ENCODE results near the gene EPHA6.
"Not testable (repeated sequence)": the region's sequence is repeated elsewhere in the genome, so short reads cannot be mapped to it uniquely, and the experiment has no call there.

Gene EPHA6

DNA sequence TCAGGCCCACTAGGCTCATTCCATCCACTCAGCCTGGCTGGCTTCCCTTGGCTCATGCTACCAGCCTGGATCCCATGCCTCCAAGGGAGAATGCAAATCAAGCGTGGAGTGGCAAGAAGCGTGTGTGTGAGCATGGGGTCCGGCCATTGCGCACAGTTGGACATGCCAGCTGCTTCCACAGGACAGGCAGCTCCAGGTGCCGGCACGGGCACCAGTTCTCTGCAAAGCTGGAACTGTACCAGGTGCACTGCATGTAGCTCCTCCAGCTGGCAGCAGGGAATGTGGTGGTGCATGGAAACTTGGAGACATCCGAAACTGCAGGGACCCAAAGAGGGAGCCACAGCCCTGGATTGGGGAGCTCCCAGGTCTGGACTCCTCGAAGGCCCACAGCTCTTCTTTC is 449.8 kb downstream of the EPHA6 start:
- CTCF ChIA-PET, result no interaction called here
- POLR2A ChIA-PET, result no interaction called here

DNA sequence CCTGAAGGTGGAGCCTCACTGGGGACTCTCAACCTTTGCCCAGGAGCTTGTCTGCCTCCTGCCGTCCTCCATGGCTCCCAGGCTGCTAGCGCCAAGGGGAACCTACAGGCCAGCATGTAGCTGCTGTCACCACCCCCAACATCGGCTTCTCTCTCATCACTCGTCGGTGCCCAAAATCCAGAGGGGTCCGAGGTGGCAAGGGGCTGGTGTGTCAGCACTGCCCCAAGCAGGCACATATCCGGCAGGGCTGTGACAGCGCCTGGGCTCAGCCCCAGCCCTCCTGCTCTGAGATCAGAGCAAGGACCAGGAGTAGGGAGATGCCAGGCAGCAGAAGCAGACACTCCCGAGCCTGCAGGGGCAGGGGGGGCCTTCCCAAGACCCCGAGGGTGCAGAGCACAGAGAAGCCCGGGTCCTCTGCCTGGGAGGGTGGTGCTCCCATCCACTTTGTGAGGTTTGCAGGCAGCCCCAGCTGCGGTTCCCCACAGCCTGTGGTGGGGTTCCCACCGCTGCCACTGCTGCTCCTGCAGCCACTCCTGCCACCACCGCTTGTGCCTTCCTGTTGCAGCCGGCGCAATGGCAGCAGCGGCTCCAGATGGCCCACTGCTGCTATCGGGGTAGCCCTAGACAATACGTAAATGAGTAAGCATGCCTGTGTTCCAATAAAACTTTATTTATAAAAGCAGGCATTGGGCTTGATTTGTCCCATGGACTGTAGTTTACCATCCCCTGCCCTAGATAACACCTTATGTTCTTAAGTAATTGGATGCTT is 451.0 kb downstream of the EPHA6 start:
- TF ChIP-seq SP1 (IDR thresholded peaks at IDR 0.05) (no peak), ARNT (IDR thresholded peaks at IDR 0.05) (no peak), FOXA1 (IDR thresholded peaks at IDR 0.05) (no peak), ELF4 (IDR thresholded peaks at IDR 0.05) (no peak), FOXM1 (IDR thresholded peaks at IDR 0.05; ENCODE audit: borderline replicate concordance) (no peak), BHLHE40 (IDR thresholded peaks at IDR 0.05; ENCODE audit: borderline replicate concordance) (no peak)
- TF ChIP-seq, protein P1, sequence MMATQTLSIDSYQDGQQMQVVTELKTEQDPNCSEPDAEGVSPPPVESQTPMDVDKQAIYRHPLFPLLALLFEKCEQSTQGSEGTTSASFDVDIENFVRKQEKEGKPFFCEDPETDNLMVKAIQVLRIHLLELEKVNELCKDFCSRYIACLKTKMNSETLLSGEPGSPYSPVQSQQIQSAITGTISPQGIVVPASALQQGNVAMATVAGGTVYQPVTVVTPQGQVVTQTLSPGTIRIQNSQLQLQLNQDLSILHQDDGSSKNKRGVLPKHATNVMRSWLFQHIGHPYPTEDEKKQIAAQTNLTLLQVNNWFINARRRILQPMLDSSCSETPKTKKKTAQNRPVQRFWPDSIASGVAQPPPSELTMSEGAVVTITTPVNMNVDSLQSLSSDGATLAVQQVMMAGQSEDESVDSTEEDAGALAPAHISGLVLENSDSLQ (IDR thresholded peaks at IDR 0.05), result no peak
- ChIA-PET CTCF (no interaction called here), POLR2A (no interaction called here)
- DNase-seq (ENCODE audit: extremely low spot score), result no peak

More for the DNA sequence above, 449.8 kb downstream of the EPHA6 start:
- TF ChIP-seq LEF1 (IDR thresholded peaks at IDR 0.05; ENCODE audit: borderline replicate concordance) (no peak), FOXM1 (IDR thresholded peaks at IDR 0.05; ENCODE audit: borderline replicate concordance) (no peak), HDGF (IDR thresholded peaks at IDR 0.05; ENCODE audit: borderline replicate concordance) (no peak), ELF4 (IDR thresholded peaks at IDR 0.05) (no peak), FOXK2 (IDR thresholded peaks at IDR 0.05) (no peak), SUZ12 (IDR thresholded peaks at IDR 0.05) (no peak), NFRKB (IDR thresholded peaks at IDR 0.05) (no peak), FOXA1 (IDR thresholded peaks at IDR 0.05) (no peak), ZNF384 (IDR thresholded peaks at IDR 0.05) (no peak), CTBP1 (IDR thresholded peaks at IDR 0.05; ENCODE audit: borderline replicate concordance) (no peak), BHLHE40 (IDR thresholded peaks at IDR 0.05; ENCODE audit: borderline replicate concordance) (no peak), L3MBTL2 (conservative IDR thresholded peaks at IDR 0.05) (no peak), ARNT (IDR thresholded peaks at IDR 0.05) (no peak), SP1 (IDR thresholded peaks at IDR 0.05) (no peak), TARDBP (IDR thresholded peaks at IDR 0.05) (no peak)
- TF ChIP-seq, protein P1 (IDR thresholded peaks at IDR 0.05), result no peak
- no peak for DNase-seq (ENCODE audit: extremely low spot score)

DNA sequence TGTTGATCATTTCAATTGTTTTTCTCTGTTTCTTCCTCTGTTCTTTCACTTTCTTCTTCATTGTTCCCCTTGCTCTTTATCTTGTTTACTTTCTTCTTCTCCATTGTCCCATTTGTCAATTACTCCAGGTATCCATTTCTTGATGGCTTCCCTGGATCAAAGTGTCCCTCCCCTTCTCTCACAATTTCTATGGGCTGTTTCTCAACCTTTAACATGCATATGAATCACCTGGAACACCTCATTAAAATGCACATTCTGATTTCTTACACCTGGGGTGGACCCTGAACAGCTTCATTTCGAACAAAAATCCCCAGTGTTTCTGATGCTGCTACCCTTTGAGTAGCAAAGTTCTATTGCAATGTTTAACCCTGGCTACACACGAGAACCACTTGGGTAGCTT is 454.8 kb downstream of the EPHA6 start:
- TF ChIP-seq ZNF384 (IDR thresholded peaks at IDR 0.05), result no peak
- TF ChIP-seq LEF1 (IDR thresholded peaks at IDR 0.05; ENCODE audit: borderline replicate concordance), result no peak
- TF ChIP-seq L3MBTL2 (conservative IDR thresholded peaks at IDR 0.05), result no peak
- CTCF ChIA-PET, result no interaction called here
- POLR2A ChIA-PET, result no interaction called here
- no peak for DNase-seq (ENCODE audit: extremely low spot score)

DNA sequence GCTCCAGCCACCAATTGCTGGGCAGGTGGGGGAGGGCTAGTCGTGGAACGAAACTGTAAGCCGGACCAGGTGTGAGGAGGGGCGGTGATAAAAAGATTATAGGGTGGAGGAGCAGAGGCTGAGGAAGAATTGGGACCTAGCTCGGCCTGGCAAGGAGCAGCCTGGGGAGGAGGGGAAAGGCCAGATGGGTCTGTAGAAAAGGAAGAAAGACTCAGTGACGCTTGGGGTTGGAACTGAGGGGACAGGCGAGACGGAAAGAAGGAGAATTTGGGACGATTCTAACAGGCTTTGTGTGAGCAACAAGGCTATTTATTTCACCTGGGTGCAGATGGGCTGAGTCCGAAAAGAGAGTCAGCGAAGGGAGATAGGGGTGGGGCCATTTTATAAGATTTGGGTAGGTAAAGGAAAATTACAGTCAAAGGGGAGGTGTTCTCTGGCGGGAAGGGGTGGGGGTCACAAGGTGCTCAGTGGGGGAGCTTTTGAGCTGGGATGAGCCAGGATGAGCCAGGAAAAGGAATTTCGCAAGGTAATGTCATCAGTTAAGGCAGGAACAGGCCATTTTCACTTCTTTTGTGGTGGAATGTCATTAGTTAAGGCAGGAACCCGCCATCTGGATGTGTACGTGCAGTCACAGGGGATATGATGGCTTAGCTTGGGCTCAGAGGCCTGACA is 462.6 kb downstream of the EPHA6 start:
- POLR2A ChIA-PET; DNase-seq (ENCODE audit: extremely low spot score); CTCF ChIA-PET: not testable (repeated sequence)

DNA sequence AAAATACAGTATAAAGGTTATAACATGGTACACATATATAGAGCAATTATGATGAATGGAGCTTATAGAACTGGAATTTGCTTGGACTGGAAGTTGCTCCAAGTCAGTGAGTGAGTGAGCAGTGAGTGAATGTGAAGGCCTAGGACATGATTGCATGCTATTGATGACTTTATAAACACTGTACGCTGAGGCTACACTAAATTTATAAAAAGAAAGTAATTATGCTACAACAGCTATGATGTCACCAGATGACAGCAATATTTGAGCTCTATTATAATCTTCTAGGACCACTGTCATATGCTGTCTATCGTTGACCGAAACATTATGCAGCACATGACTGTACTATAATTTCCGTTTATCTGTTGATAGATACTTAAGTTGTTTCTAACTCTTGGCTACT is 463.3 kb downstream of the EPHA6 start:
- ChIA-PET CTCF (no interaction called here), POLR2A (no interaction called here)
- no peak for TF ChIP-seq HDGF (IDR thresholded peaks at IDR 0.05; ENCODE audit: borderline replicate concordance)
- TF ChIP-seq CTBP1 (IDR thresholded peaks at IDR 0.05; ENCODE audit: borderline replicate concordance), result no peak
- TF ChIP-seq SUZ12 (IDR thresholded peaks at IDR 0.05), result no peak
- TF ChIP-seq FOXK2 (IDR thresholded peaks at IDR 0.05), result no peak
- TF ChIP-seq SP1 (IDR thresholded peaks at IDR 0.05), result no peak
- no peak for TF ChIP-seq L3MBTL2 (conservative IDR thresholded peaks at IDR 0.05)
- no peak for TF ChIP-seq NFRKB (IDR thresholded peaks at IDR 0.05)
- TF ChIP-seq ARNT (IDR thresholded peaks at IDR 0.05), result no peak
- TF ChIP-seq FOXM1 (IDR thresholded peaks at IDR 0.05; ENCODE audit: borderline replicate concordance), result no peak
- no peak for TF ChIP-seq BHLHE40 (IDR thresholded peaks at IDR 0.05; ENCODE audit: borderline replicate concordance)
- TF ChIP-seq LEF1 (IDR thresholded peaks at IDR 0.05; ENCODE audit: borderline replicate concordance), result no peak
- TF ChIP-seq, protein P1 (IDR thresholded peaks at IDR 0.05), result no peak
- TF ChIP-seq TARDBP (IDR thresholded peaks at IDR 0.05), result no peak
- TF ChIP-seq FOXA1 (IDR thresholded peaks at IDR 0.05), result no peak
- no peak for TF ChIP-seq ELF4 (IDR thresholded peaks at IDR 0.05)
- no peak for DNase-seq (ENCODE audit: extremely low spot score)

DNA sequence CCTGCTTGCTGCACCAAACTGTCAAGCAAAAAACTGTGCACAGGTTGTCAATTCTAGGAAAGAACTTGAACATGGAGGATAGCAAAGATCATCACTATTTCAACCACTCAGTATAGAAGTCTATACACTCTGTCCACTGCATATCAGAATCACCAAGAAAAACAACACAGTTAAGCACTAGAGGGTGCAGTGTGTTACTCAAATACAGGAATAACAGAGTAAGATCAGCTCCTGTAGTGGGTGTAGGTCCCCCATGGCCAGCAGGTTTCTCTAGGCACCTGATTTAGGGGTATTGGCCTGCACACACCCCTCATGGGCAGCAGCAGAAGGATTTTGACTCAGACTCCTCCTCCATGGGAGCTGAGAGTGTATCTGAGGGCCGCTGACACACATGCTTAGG is 464.1 kb downstream of the EPHA6 start:
- no peak for DNase-seq (ENCODE audit: extremely low spot score)
- CTCF ChIA-PET, result no interaction called here
- POLR2A ChIA-PET, result no interaction called here
- TF ChIP-seq ARNT (IDR thresholded peaks at IDR 0.05), result no peak
- TF ChIP-seq BHLHE40 (IDR thresholded peaks at IDR 0.05; ENCODE audit: borderline replicate concordance), result no peak
- no peak for TF ChIP-seq FOXA1 (IDR thresholded peaks at IDR 0.05)
- no peak for TF ChIP-seq FOXK2 (IDR thresholded peaks at IDR 0.05)
- no peak for TF ChIP-seq CTBP1 (IDR thresholded peaks at IDR 0.05; ENCODE audit: borderline replicate concordance)
- TF ChIP-seq SP1 (IDR thresholded peaks at IDR 0.05), result no peak
- no peak for TF ChIP-seq ELF4 (IDR thresholded peaks at IDR 0.05)
- TF ChIP-seq NFRKB (IDR thresholded peaks at IDR 0.05), result no peak
- TF ChIP-seq LEF1 (IDR thresholded peaks at IDR 0.05; ENCODE audit: borderline replicate concordance), result no peak
- TF ChIP-seq TARDBP (IDR thresholded peaks at IDR 0.05), result no peak
- TF ChIP-seq, protein P1 (IDR thresholded peaks at IDR 0.05), result no peak
- TF ChIP-seq L3MBTL2 (conservative IDR thresholded peaks at IDR 0.05), result no peak
- TF ChIP-seq FOXM1 (IDR thresholded peaks at IDR 0.05; ENCODE audit: borderline replicate concordance), result no peak
- no peak for TF ChIP-seq HDGF (IDR thresholded peaks at IDR 0.05; ENCODE audit: borderline replicate concordance)

Data from HEK293T (cell line).